GM21528 (cell line): Measurements from ENCODE around the gene SEC24D.
"Not testable (repeated sequence)": the region's sequence is repeated elsewhere in the genome, so short reads cannot be mapped to it uniquely, and the experiment has no call there.

ENCODE experiments used
- ATAC-seq: cut with Tn5 transposase; IDR thresholded peaks from one replicate; pipeline ENCODE4 v1.9.1; 2021; ENCODE audit warnings: mild to moderate bottlenecking, moderate library complexity; ENCODE audit not compliant: unreplicated experiment, low FRiP score

Gene SEC24D

GRCh38 chr4:118814058-118814457 is 21.9 kb downstream of the SEC24D start:
- ATAC-seq = no peak

- ATAC-seq = no peak
Observed at GRCh38 chr4:118813561-118813960, 22.4 kb downstream of the SEC24D start.

- no peak for ATAC-seq
Observed at GRCh38 chr4:118811832-118812231, 24.1 kb downstream of the SEC24D start.

GRCh38 chr4:118810991-118811764 is 24.7 kb downstream of the SEC24D start:
- ATAC-seq = no peak

- ATAC-seq = no peak
Observed at GRCh38 chr4:118807659-118808058, 28.3 kb downstream of the SEC24D start.

GRCh38 chr4:118803253-118803652 is 32.7 kb downstream of the SEC24D start:
- no peak for ATAC-seq

- no peak for ATAC-seq
Observed at GRCh38 chr4:118801895-118802575, 33.9 kb downstream of the SEC24D start.

- ATAC-seq = no peak
Observed at GRCh38 chr4:118799231-118799942, 36.5 kb downstream of the SEC24D start.

- ATAC-seq = no peak
Observed at GRCh38 chr4:118798658-118799057, 37.3 kb downstream of the SEC24D start.

- ATAC-seq = no peak
Observed at GRCh38 chr4:118797558-118798142, 38.3 kb downstream of the SEC24D start.

GRCh38 chr4:118791690-118792446 is 44.1 kb downstream of the SEC24D start:
- ATAC-seq = not testable (repeated sequence)

- no peak for ATAC-seq
Observed at GRCh38 chr4:118790544-118790943, 45.4 kb downstream of the SEC24D start.

GRCh38 chr4:118788911-118789310 is 47.0 kb downstream of the SEC24D start:
- no peak for ATAC-seq

GRCh38 chr4:118787844-118788380 is 48.0 kb downstream of the SEC24D start:
- ATAC-seq = no peak

- ATAC-seq = no peak
Observed at GRCh38 chr4:118784776-118785175, 51.1 kb downstream of the SEC24D start.

- ATAC-seq = no peak
Observed at GRCh38 chr4:118783887-118784286, 52.0 kb downstream of the SEC24D start.

- not testable (repeated sequence) for ATAC-seq
Observed at GRCh38 chr4:118782886-118783285, 53.0 kb downstream of the SEC24D start.

GRCh38 chr4:118777649-118778048 is 58.3 kb downstream of the SEC24D start:
- ATAC-seq = not testable (repeated sequence)

GRCh38 chr4:118776955-118777640 is 58.8 kb downstream of the SEC24D start:
- not testable (repeated sequence) for ATAC-seq
